Measurements from ENCODE around the gene ETAA1. TPM values are rescaled to one million over a fixed set of nuclear protein-coding genes. Genes with fewer than 3 reads are reported as not detected.

Gene ETAA1
- total and polyA plus RNA-seq, 2 of the 8 experiments (the other 6 are each of a cell fraction or from before 2014, with no cell fraction given): 5.9 to 27.1 TPM

DNA sequence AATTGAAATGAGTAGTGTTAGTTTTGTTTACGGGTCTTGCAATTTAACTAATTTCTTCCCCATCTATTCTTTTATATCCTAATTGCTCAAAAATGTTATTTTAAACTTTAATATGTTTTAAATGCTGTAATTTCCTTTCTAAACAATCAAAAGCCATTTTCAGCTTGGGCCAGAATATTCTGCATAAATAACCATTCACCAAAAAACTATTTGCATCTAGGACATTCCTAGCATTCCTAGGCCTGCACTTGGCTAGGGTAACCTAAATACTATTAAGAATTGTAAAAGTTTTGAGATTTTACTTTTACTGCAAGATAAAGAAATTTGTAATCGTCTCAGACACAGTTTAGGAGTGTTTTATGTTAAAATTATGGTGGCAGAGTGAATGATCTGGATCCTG lies 7.8 kb upstream of the ETAA1 start:
- Histone ChIP-seq H2AFZ (ENCODE audit: low read length) (no peak overlapping the region), H3K4me2 (ENCODE audit: insufficient read depth in 1 of 2, low read depth in 2 of 2, low read length in 2 of 2) (peak overlapping the region; percentile 5 to 12; a peak in 1 of 4 replicates), H3K4me1 (replicated peaks in 1 of 4; ENCODE audit: control insufficient read depth in 3 of 4, insufficient read depth in 4 of 4, low read length in 3 of 4) (peaks cover 3 to 11% (median 6%) of the 10 kb centered on the region in 4 experiments; a peak in 5 of 7 replicates), H3K56ac (replicated peaks; ENCODE audit: insufficient read length, low read depth, low read length) (peak overlapping the region; percentile 64), H2BK5ac (ENCODE audit: low read depth, low read length) (peak overlapping the region; percentile 84; the same call in 1 of the 2 replicates), H2BK15ac (ENCODE audit: low read length) (no peak overlapping the region), H2AK5ac (ENCODE audit: low read depth, low read length) (no peak overlapping the region), H3K36me3 (ENCODE audit: control insufficient read depth in 2 of 4, insufficient read depth in 4 of 4, low read length in 3 of 4) (no peaks in the 10 kb centered on the region), H4K20me1 (replicated peaks in 1 of 2; ENCODE audit: control insufficient read depth in 1 of 2, insufficient read depth in 2 of 2, low read length in 2 of 2) (no peaks in the 10 kb centered on the region), H3K27ac (ENCODE audit: low read depth, low read length) (0 out of 2 replicates have a peak overlapping the region, but pooled peaks have one; percentile 4), H3K79me2 (ENCODE audit: control insufficient read depth in 1 of 2, insufficient read depth in 2 of 2, low read length in 2 of 2) (no peaks in the 10 kb centered on the region), H4K8ac (ENCODE audit: extremely low read depth, insufficient read depth, low read length) (no peak overlapping the region), H3K4me3 (ENCODE audit: extremely low read depth in 1 of 4, insufficient read depth in 2 of 4, low read depth in 3 of 4, low read length in 4 of 4) (peak overlapping the region in 1 of 4 experiments; percentile 2; a peak in 1 of 8 replicates), H3K9me3 (ENCODE audit: insufficient read depth in 2 of 2, low read depth in 1 of 2, low read length in 1 of 2) (no peaks in the 10 kb centered on the region), H3K23ac (ENCODE audit: insufficient read length) (no peak overlapping the region), H3K18ac (ENCODE audit: extremely low read depth, low read length) (no peak overlapping the region), H3K79me1 (ENCODE audit: low read depth, low read length) (no peaks in the 10 kb centered on the region), H4K5ac (ENCODE audit: insufficient read length, low read depth, low read length) (peak overlapping the region; percentile 36), H3K4ac (replicated peaks; ENCODE audit: insufficient read length, low read depth, low read length) (no peak overlapping the region), H3K9ac (replicated peaks in 1 of 4; ENCODE audit: extremely low read depth in 1 of 4, low read depth in 3 of 4, low read length in 3 of 4) (no peak overlapping the region), H2BK20ac (ENCODE audit: low read length) (no peak overlapping the region), H2BK12ac (ENCODE audit: low read depth, low read length) (no peak overlapping the region), H3K14ac (ENCODE audit: insufficient read length) (no peak overlapping the region), H2BK120ac (replicated peaks; ENCODE audit: low read depth, low read length) (no peak overlapping the region), H3K27me3 (replicated peaks in 1 of 4; ENCODE audit: control insufficient read depth in 3 of 4, extremely low read depth in 1 of 4, insufficient read depth in 3 of 4, low read length in 3 of 4) (no peaks in the 10 kb centered on the region), H4K91ac (replicated peaks; ENCODE audit: insufficient read length, low read length) (no peak overlapping the region), H3K23me2 (ENCODE audit: low read depth, low read length) (no peaks in the 10 kb centered on the region)
- CTCF ChIA-PET (ENCODE audit: partially characterized antibody): no interaction called here
- no peak for FAIRE-seq
- DNase-seq (ENCODE audit: low read depth in 1 of 2, low spot score in 2 of 2): no peak
- WGBS, 2 experiments (ENCODE audit: extremely low coverage in 1 of 2, insufficient coverage in 1 of 2, insufficient read length in 1 of 2, insufficient replicate concordance in 2 of 2, low coverage in 1 of 2, low lambda C conversion rate in 2 of 2, missing lambda C conversion rate in 1 of 2): 65% methylated on average over 2 of the region's 2 CpGs; no CpG with 5 or more reads in 1 of the 2 experiments
- POLR2A ChIA-PET (ENCODE audit: partially characterized antibody): interaction anchor here (0.6 to 4.0 kb wide), 3 partner anchors 8 to 675 kb away, joined by 3 to 17 read pairs (median 3); partner anchors contain the start of gene ETAA1

Data from H1 (cell line).